Lower leg skin (tissue), 3 donors: ENCODE results near the gene CDC42BPG.

ENCODE experiments used
- CTCF ChIP-seq, 3 donors: fragments of 450-650 bp; IDR thresholded peaks; one replicate each; pipeline ENCODE4 v1.5.1; 2016; ENCODE audit warnings: antibody characterized with exemption in 3 of 3, mild to moderate bottlenecking in 3 of 3, moderate library complexity in 2 of 3
- POLR2A ChIP-seq, 2 donors: fragments of 450-650 bp; IDR thresholded peaks; one replicate each; pipeline ENCODE4 v1.6.1; 2016 to 2017; ENCODE audit warnings: antibody characterized with exemption in 2 of 2, mild to moderate bottlenecking in 1 of 2, moderate library complexity in 1 of 2

- TF ChIP-seq CTCF (IDR thresholded peaks at IDR 0.05) (no peak), POLR2A (IDR thresholded peaks at IDR 0.05) (no peak)
Measured at GRCh38 chr11:64791781-64792291, 52.6 kb downstream of the CDC42BPG start.
